ENCODE measurements around the gene STRN.

DNA sequence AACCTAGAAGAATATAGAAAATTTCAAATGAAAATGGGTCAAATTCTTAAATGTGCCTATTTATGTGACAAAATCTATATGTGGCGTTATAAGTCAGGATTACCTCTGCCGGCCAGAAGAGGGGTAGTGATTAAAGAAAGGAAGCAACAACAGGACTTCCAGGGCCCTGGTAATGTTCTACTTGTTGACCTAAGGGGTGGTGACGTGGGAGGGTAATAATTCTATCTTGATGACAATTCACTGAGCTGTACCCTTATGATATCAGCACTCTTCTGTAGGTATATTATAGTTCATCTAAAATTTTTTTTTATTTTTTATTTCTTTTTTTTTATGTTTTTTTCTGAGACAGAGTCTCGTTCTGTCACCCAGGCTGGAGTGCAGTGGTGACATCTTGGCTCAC, 87.9 kb downstream of the STRN start:
- TF ChIP-seq, protein P1, sequence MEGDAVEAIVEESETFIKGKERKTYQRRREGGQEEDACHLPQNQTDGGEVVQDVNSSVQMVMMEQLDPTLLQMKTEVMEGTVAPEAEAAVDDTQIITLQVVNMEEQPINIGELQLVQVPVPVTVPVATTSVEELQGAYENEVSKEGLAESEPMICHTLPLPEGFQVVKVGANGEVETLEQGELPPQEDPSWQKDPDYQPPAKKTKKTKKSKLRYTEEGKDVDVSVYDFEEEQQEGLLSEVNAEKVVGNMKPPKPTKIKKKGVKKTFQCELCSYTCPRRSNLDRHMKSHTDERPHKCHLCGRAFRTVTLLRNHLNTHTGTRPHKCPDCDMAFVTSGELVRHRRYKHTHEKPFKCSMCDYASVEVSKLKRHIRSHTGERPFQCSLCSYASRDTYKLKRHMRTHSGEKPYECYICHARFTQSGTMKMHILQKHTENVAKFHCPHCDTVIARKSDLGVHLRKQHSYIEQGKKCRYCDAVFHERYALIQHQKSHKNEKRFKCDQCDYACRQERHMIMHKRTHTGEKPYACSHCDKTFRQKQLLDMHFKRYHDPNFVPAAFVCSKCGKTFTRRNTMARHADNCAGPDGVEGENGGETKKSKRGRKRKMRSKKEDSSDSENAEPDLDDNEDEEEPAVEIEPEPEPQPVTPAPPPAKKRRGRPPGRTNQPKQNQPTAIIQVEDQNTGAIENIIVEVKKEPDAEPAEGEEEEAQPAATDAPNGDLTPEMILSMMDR (IDR thresholded peaks at IDR 0.05 in 2 of 3, conservative IDR thresholded peaks at IDR 0.05 in 1 of 3; ENCODE audit: control insufficient read depth in 2 of 3, extremely low read depth in 1 of 3, insufficient read depth in 1 of 3, low read depth in 3 of 3, low read length in 3 of 3) = no peak
- TF ChIP-seq POLR2A (IDR thresholded peaks at IDR 0.05; ENCODE audit: low read depth, low read length) (no peak), NFIC (IDR thresholded peaks at IDR 0.05; ENCODE audit: low read depth, low read length) (no peak), JUND (IDR thresholded peaks at IDR 0.05; ENCODE audit: low read depth, low read length) (no peak), FOS (IDR thresholded peaks at IDR 0.05; ENCODE audit: borderline replicate concordance, extremely low read depth, insufficient read length) (no peak), ZNF207 (IDR thresholded peaks at IDR 0.05; ENCODE audit: borderline replicate concordance) (no peak), RAD21 (IDR thresholded peaks at IDR 0.05; ENCODE audit: insufficient read depth, low read depth, low read length) (no peak), HCFC1 (IDR thresholded peaks at IDR 0.05; ENCODE audit: low read length) (no peak), EZH2 (IDR thresholded peaks at IDR 0.05; ENCODE audit: borderline replicate concordance, control insufficient read depth, low read depth, low read length) (no peak), CBX3 (IDR thresholded peaks at IDR 0.05; ENCODE audit: borderline replicate concordance, low read depth) (no peak)

Measured in GM12878 (cell line).